Muscle layer of colon (tissue), 2 donors: ENCODE data around the gene PALD1.

Source experiments
- H3K27ac ChIP-seq: one replicate; pipeline ENCODE4 v1.7.0; 2013; ENCODE audit warnings: low read depth, mild to moderate bottlenecking, low read length, moderate library complexity
- H3K27me3 ChIP-seq, 2 donors: one replicate each; pipeline ENCODE4 v1.7.0; 2013; ENCODE audit warnings: low read length in 2 of 2, mild to moderate bottlenecking in 2 of 2; ENCODE audit not compliant: insufficient read depth in 2 of 2, control insufficient read depth in 1 of 2
- H3K36me3 ChIP-seq: one replicate; pipeline ENCODE4 v1.7.0; 2013; ENCODE audit warnings: mild to moderate bottlenecking, low read length; ENCODE audit not compliant: insufficient read depth
- H3K4me1 ChIP-seq: one replicate; pipeline ENCODE4 v1.7.0; 2013; ENCODE audit warnings: mild to moderate bottlenecking, low read length; ENCODE audit not compliant: insufficient read depth
- H3K4me3 ChIP-seq, 2 donors: one replicate each; pipeline ENCODE4 v1.7.0; 2013; ENCODE audit warnings: low read length in 2 of 2, low read depth in 1 of 2, mild to moderate bottlenecking in 1 of 2, moderate library complexity in 1 of 2
- H3K9ac ChIP-seq: one replicate; pipeline ENCODE4 v1.7.0; 2013; ENCODE audit warnings: low read length
- H3K9me3 ChIP-seq: one replicate; pipeline ENCODE4 v1.7.0; 2013; ENCODE audit warnings: mild to moderate bottlenecking, low read length
- donor health status: abdominal sarcoma.
- donor health status: Adenocarcinoma of cecum.

Gene PALD1

GRCh38 chr10:70584909-70585544, 106.5 kb downstream of the PALD1 start:
- Histone ChIP-seq H3K4me3 (no peak overlapping the region), H3K27ac (no peak overlapping the region), H3K4me1 (no peaks in the 10 kb centered on the region), H3K36me3 (no peaks in the 10 kb centered on the region), H3K27me3 (no peaks in the 10 kb centered on the region), H3K9ac (no peak overlapping the region), H3K9me3 (no peaks in the 10 kb centered on the region)

GRCh38 chr10:70585578-70586169, 107.1 kb downstream of the PALD1 start:
- no peaks in the 10 kb centered on the region for H3K4me1 ChIP-seq
- H3K27ac ChIP-seq: no peak overlapping the region
- no peaks in the 10 kb centered on the region for H3K9me3 ChIP-seq

GRCh38 chr10:70586348-70586930, 107.9 kb downstream of the PALD1 start:
- Histone ChIP-seq H3K4me1 (no peaks in the 10 kb centered on the region), H3K36me3 (no peaks in the 10 kb centered on the region), H3K9ac (no peak overlapping the region), H3K9me3 (no peaks in the 10 kb centered on the region), H3K4me3 (no peak overlapping the region), H3K27me3 (no peaks in the 10 kb centered on the region), H3K27ac (no peak overlapping the region)

More at GRCh38 chr10:70585578-70586169, 107.1 kb downstream of the PALD1 start:
- Histone ChIP-seq H3K4me3 (no peak overlapping the region), H3K36me3 (no peaks in the 10 kb centered on the region), H3K9ac (no peak overlapping the region), H3K27me3 (no peaks in the 10 kb centered on the region)

- Histone ChIP-seq H3K9me3 (no peaks in the 10 kb centered on the region), H3K36me3 (no peaks in the 10 kb centered on the region), H3K4me3 (no peak overlapping the region), H3K4me1 (no peaks in the 10 kb centered on the region), H3K9ac (no peak overlapping the region), H3K27ac (no peak overlapping the region), H3K27me3 (no peaks in the 10 kb centered on the region)
Measured at GRCh38 chr10:70587045-70587658, 108.6 kb downstream of the PALD1 start.

GRCh38 chr10:70588255-70588654, 109.7 kb downstream of the PALD1 start:
- Histone ChIP-seq H3K9ac (no peak overlapping the region), H3K4me3 (no peak overlapping the region), H3K4me1 (no peaks in the 10 kb centered on the region), H3K27me3 (no peaks in the 10 kb centered on the region), H3K36me3 (no peaks in the 10 kb centered on the region), H3K27ac (no peak overlapping the region), H3K9me3 (no peaks in the 10 kb centered on the region)

- H3K4me1 ChIP-seq: no peaks in the 10 kb centered on the region
- no peak overlapping the region for H3K9ac ChIP-seq
- H3K27me3 ChIP-seq: no peaks in the 10 kb centered on the region
- H3K36me3 ChIP-seq: no peaks in the 10 kb centered on the region
- no peaks in the 10 kb centered on the region for H3K9me3 ChIP-seq
- H3K4me3 ChIP-seq: no peak overlapping the region
- no peak overlapping the region for H3K27ac ChIP-seq
Measured at GRCh38 chr10:70588859-70589570, 110.4 kb downstream of the PALD1 start.

GRCh38 chr10:70589762-70590654, 111.4 kb downstream of the PALD1 start:
- Histone ChIP-seq H3K36me3 (no peaks in the 10 kb centered on the region), H3K4me1 (no peaks in the 10 kb centered on the region), H3K9me3 (no peaks in the 10 kb centered on the region), H3K4me3 (no peak overlapping the region), H3K27me3 (no peaks in the 10 kb centered on the region), H3K9ac (no peak overlapping the region), H3K27ac (no peak overlapping the region)

- H3K9ac ChIP-seq: no peak overlapping the region
- H3K4me1 ChIP-seq: no peaks in the 10 kb centered on the region
- H3K27ac ChIP-seq: no peak overlapping the region
Measured at GRCh38 chr10:70590655-70591416, 112.3 kb downstream of the PALD1 start.

GRCh38 chr10:70592186-70592735, 113.7 kb downstream of the PALD1 start:
- Histone ChIP-seq H3K4me3 (no peak overlapping the region), H3K36me3 (no peaks in the 10 kb centered on the region), H3K4me1 (no peaks in the 10 kb centered on the region), H3K9me3 (no peaks in the 10 kb centered on the region), H3K27ac (no peak overlapping the region), H3K27me3 (no peaks in the 10 kb centered on the region), H3K9ac (no peak overlapping the region)

More at GRCh38 chr10:70590655-70591416, 112.3 kb downstream of the PALD1 start:
- H3K36me3 ChIP-seq: no peaks in the 10 kb centered on the region
- H3K9me3 ChIP-seq: no peaks in the 10 kb centered on the region
- no peak overlapping the region for H3K4me3 ChIP-seq
- no peaks in the 10 kb centered on the region for H3K27me3 ChIP-seq
